Measurements from ENCODE around the gene ZNF385B.

Gene ZNF385B

GRCh38 chr2:179432751-179433150 lies 428.7 kb downstream of the ZNF385B start:
- no peak for DNase-seq

GRCh38 chr2:179429597-179429996 lies 431.8 kb downstream of the ZNF385B start:
- DNase-seq = no peak

- DNase-seq = no peak
Measured at GRCh38 chr2:179429060-179429471, 432.3 kb downstream of the ZNF385B start.

GRCh38 chr2:179428649-179429048 lies 432.8 kb downstream of the ZNF385B start:
- DNase-seq = no peak

GRCh38 chr2:179427065-179427464 lies 434.3 kb downstream of the ZNF385B start:
- DNase-seq = no peak

GRCh38 chr2:179424571-179424970 lies 436.8 kb downstream of the ZNF385B start:
- DNase-seq = no peak

- DNase-seq = peak; percentile 23
Measured at GRCh38 chr2:179422037-179422643, 439.3 kb downstream of the ZNF385B start.

- DNase-seq = no peak
Measured at GRCh38 chr2:179417436-179417949, 443.9 kb downstream of the ZNF385B start.

- DNase-seq = no peak
Measured at GRCh38 chr2:179412112-179412511, 449.3 kb downstream of the ZNF385B start.

GRCh38 chr2:179410552-179411356 lies 450.7 kb downstream of the ZNF385B start:
- DNase-seq = no peak

- no peak for DNase-seq
Measured at GRCh38 chr2:179403624-179404023, 457.8 kb downstream of the ZNF385B start.

GRCh38 chr2:179393481-179393880 lies 467.9 kb downstream of the ZNF385B start:
- DNase-seq = no peak
